H9 (cell line): ENCODE data around the gene ZNF408. TPM values are rescaled to one million over a fixed set of nuclear protein-coding genes. Genes with fewer than 3 reads are reported as not detected.

Source experiments
- DNase-seq: peaks from one replicate; pipeline ENCODE4 v3.0.0-alpha.2; 2017
- H2AFZ ChIP-seq: one replicate; pipeline ENCODE4 v1.6.1; 2013; ENCODE audit warnings: mild to moderate bottlenecking, low read length, control low read depth, moderate library complexity
- H2AK5ac ChIP-seq: 2 replicates; pipeline ENCODE4 v1.6.1; 2013; ENCODE audit warnings: low read length, control low read depth, mixed read lengths; ENCODE audit not compliant: insufficient read length
- H2BK120ac ChIP-seq: one replicate; pipeline ENCODE4 v1.6.1; 2013; ENCODE audit warnings: low read depth, mild to moderate bottlenecking, low read length, control low read depth, inconsistent platforms; ENCODE audit not compliant: poor library complexity, severe bottlenecking
- H2BK12ac ChIP-seq: 2 replicates; pipeline ENCODE4 v1.6.1; 2013; ENCODE audit warnings: low read length, control low read depth, mixed read lengths, low read depth; ENCODE audit not compliant: insufficient read length
- H2BK15ac ChIP-seq: 2 replicates; pipeline ENCODE4 v1.6.1; 2013; ENCODE audit warnings: low read depth, low read length, control low read depth
- H2BK20ac ChIP-seq: one replicate; pipeline ENCODE4 v1.6.1; 2013; ENCODE audit warnings: low read depth, mild to moderate bottlenecking, low read length, control low read depth, inconsistent platforms; ENCODE audit not compliant: poor library complexity, severe bottlenecking
- H2BK5ac ChIP-seq: 2 replicates; pipeline ENCODE4 v1.6.1; 2013; ENCODE audit warnings: low read length, control low read depth, mixed read lengths; ENCODE audit not compliant: insufficient read length
- H3K14ac ChIP-seq: 2 replicates; pipeline ENCODE4 v1.6.1; 2013; ENCODE audit warnings: low read length, control low read depth; ENCODE audit not compliant: insufficient read depth
- H3K18ac ChIP-seq: 2 replicates; pipeline ENCODE4 v1.6.1; 2013; ENCODE audit warnings: low read depth, mild to moderate bottlenecking, mixed read lengths, low read length, control low read depth; ENCODE audit not compliant: insufficient read length
- H3K23ac ChIP-seq: 2 replicates; pipeline ENCODE4 v1.6.1; 2013; ENCODE audit warnings: low read length, control low read depth, mixed read lengths, low read depth; ENCODE audit not compliant: insufficient read length
- H3K23me2 ChIP-seq: 2 replicates; pipeline ENCODE4 v1.6.1; 2013; ENCODE audit warnings: low read depth, mild to moderate bottlenecking, mixed read lengths, low read length, control low read depth; ENCODE audit not compliant: insufficient read length, poor library complexity, severe bottlenecking
- H3K27ac ChIP-seq: 2 replicates; pipeline ENCODE4 v1.5.1; 2013; ENCODE audit warnings: low read length, control low read depth, mixed read lengths, low read depth; ENCODE audit not compliant: insufficient read length
- H3K27me3 ChIP-seq: 2 replicates; pipeline ENCODE4 v1.6.1; 2013; ENCODE audit warnings: low read length, control low read depth, inconsistent platforms; ENCODE audit not compliant: insufficient read depth
- H3K4ac ChIP-seq: 2 replicates; pipeline ENCODE4 v1.6.1; 2013; ENCODE audit warnings: low read depth, mild to moderate bottlenecking, control low read depth, inconsistent platforms, low read length, moderate library complexity
- H3K4me1 ChIP-seq: 2 replicates; pipeline ENCODE4 v1.6.1; 2013; ENCODE audit warnings: low read length, control low read depth, inconsistent platforms; ENCODE audit not compliant: insufficient read depth
- H3K4me2 ChIP-seq: 2 replicates; pipeline ENCODE4 v1.6.1; 2013; ENCODE audit warnings: low read length, control low read depth, mixed read lengths; ENCODE audit not compliant: insufficient read length, insufficient read depth
- H3K56ac ChIP-seq: 2 replicates; pipeline ENCODE4 v1.6.1; 2013; ENCODE audit warnings: low read depth, mild to moderate bottlenecking, mixed read lengths, low read length, control low read depth; ENCODE audit not compliant: insufficient read length
- H3K79me1 ChIP-seq: 2 replicates; pipeline ENCODE4 v1.6.1; 2013; ENCODE audit warnings: low read depth, mild to moderate bottlenecking, moderate library complexity, low read length, control low read depth, inconsistent platforms; ENCODE audit not compliant: insufficient read depth, poor library complexity, severe bottlenecking
- H3K79me2 ChIP-seq: 2 replicates; pipeline ENCODE4 v1.6.1; 2013; ENCODE audit warnings: low read length, control low read depth, inconsistent platforms; ENCODE audit not compliant: insufficient read depth
- H3K9ac ChIP-seq: 2 replicates; pipeline ENCODE4 v1.6.1; 2013; ENCODE audit warnings: low read length, control low read depth, mixed read lengths; ENCODE audit not compliant: insufficient read length; ENCODE audit errors: extremely low read depth
- H3K9me3 ChIP-seq: one replicate; pipeline ENCODE4 v1.6.1; 2013; ENCODE audit warnings: low read depth, low read length, inconsistent platforms; ENCODE audit not compliant: control insufficient read depth
- H3T11ph ChIP-seq: one replicate; pipeline ENCODE4 v1.6.1; 2013; ENCODE audit warnings: mild to moderate bottlenecking, low read length, control low read depth, inconsistent platforms
- H4K20me1 ChIP-seq: one replicate; pipeline ENCODE4 v1.6.1; 2013; ENCODE audit not compliant: control insufficient read depth, insufficient read length, insufficient read depth
- H4K5ac ChIP-seq: 2 replicates; pipeline ENCODE4 v1.6.1; 2013; ENCODE audit warnings: low read depth, mild to moderate bottlenecking, mixed read lengths, low read length, control low read depth; ENCODE audit not compliant: insufficient read length
- H4K8ac ChIP-seq: replicated peaks from 2 replicates; pipeline ENCODE4 v1.6.1; 2013; ENCODE audit warnings: low read length, control low read depth, mixed read lengths, low read depth; ENCODE audit not compliant: insufficient read length
- H4K91ac ChIP-seq: 2 replicates; pipeline ENCODE4 v1.6.1; 2013; ENCODE audit warnings: low read depth, mild to moderate bottlenecking, moderate library complexity, mixed read lengths, low read length, control low read depth; ENCODE audit not compliant: insufficient read length
- H3K27ac Mint-ChIP-seq, 3 experiments: 2 replicates in 2 of 3; 3 replicates in 1 of 3; pipeline ENCODE4 v1.8.0; 2020 to 2021; ENCODE audit warnings: mixed read lengths in 3 of 3, mild to moderate bottlenecking in 1 of 3, moderate library complexity in 1 of 3
- H3K27me3 Mint-ChIP-seq: 2 replicates; pipeline ENCODE4 v1.8.0; 2021; ENCODE audit warnings: low read depth, mild to moderate bottlenecking, moderate library complexity, mixed read lengths
- H3K36me3 Mint-ChIP-seq, 3 experiments: 2 replicates in 2 of 3; 3 replicates in 1 of 3; pipeline ENCODE4 v1.8.0; 2020 to 2021; ENCODE audit warnings: low read depth in 3 of 3, mixed read lengths in 3 of 3; ENCODE audit not compliant: insufficient read depth in 1 of 3
- H3K4me1 Mint-ChIP-seq, 2 experiments: 2 replicates each; pipeline ENCODE4 v1.8.0; 2020; ENCODE audit warnings: mixed read lengths in 2 of 2
- H3K4me3 Mint-ChIP-seq, 2 experiments: 2 replicates in 1 of 2; 3 replicates in 1 of 2; pipeline ENCODE4 v1.8.0; 2020 to 2021; ENCODE audit warnings: mild to moderate bottlenecking in 2 of 2, mixed read lengths in 2 of 2, moderate library complexity in 1 of 2
- H3K9me3 Mint-ChIP-seq, 2 experiments: 2 replicates in 1 of 2; 3 replicates in 1 of 2; pipeline ENCODE4 v1.8.0; 2020; ENCODE audit warnings: mild to moderate bottlenecking in 2 of 2, mixed read lengths in 2 of 2, moderate library complexity in 1 of 2
- CTCF ChIP-seq: fragments of 200-600 bp; sonication (generic); conservative IDR thresholded peaks from 3 replicates; pipeline ENCODE4 v1.8.0; 2021; ENCODE audit warnings: antibody characterized with exemption, mild to moderate bottlenecking
- WGBS: extraction: QIAGEN DNeasy Blood & Tissue Kit; methylation state at CpG from one replicate; pipeline ENCODE4 v1.1.7; 2013; ENCODE audit warnings: missing lambda C conversion rate, low lambda C conversion rate, mixed read lengths; ENCODE audit not compliant: insufficient read length; ENCODE audit errors: extremely low coverage; 5-methylcytosine and 5-hydroxymethylcytosine counted together
- total RNA-seq: library from RNA; stranded (reverse); gene quantifications from 2 replicates; pipeline ENCODE4 v1.2.1, GENCODE V29; 2021

Gene ZNF408
- total RNA-seq, 1 experiment from 2014 or later: 16.6 TPM

DNA sequence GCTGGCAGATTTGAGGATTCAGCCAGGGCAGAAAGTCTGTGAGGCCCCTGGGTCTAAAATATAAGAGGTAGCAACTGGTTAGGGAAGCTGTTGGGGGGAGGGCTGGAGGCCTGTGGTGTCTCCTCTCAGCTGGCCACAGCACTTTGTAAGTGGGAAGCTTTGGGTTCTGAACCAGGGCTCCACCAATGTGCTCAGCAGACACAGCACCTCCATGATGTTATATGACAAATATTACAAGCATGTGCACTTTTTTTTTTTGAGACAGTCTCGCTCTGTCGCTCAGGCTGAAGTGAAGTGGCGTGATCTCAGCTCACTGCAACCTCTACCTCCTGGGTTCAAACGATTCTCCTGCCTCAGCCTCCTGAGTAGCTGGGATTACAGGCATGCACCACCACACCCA is 8.4 kb upstream of the ZNF408 start:
- Histone ChIP-seq H3K4me2 (no peak overlapping the region), H2BK12ac (no peak overlapping the region), H4K8ac (no peak overlapping the region), H3K18ac (no peak overlapping the region), H3K27ac (no peak overlapping the region), H3T11ph (no peak overlapping the region), H2AFZ (no peak overlapping the region), H3K14ac (no peak overlapping the region), H3K9ac (no peak overlapping the region), H2AK5ac (no peak overlapping the region), H3K4ac (no peak overlapping the region), H3K79me2 (no peaks in the 10 kb centered on the region), H2BK5ac (no peak overlapping the region), H3K79me1 (no peaks in the 10 kb centered on the region), H2BK120ac (no peak overlapping the region), H3K23ac (no peak overlapping the region), H4K91ac (no peak overlapping the region), H4K5ac (no peak overlapping the region), H3K23me2 (no peaks in the 10 kb centered on the region), H3K56ac (no peak overlapping the region), H2BK20ac (no peak overlapping the region), H2BK15ac (no peak overlapping the region), H4K20me1 (no peaks in the 10 kb centered on the region), H3K4me1 (no peaks in the 10 kb centered on the region), H3K27me3 (no peaks in the 10 kb centered on the region; the same call in 1 of the 2 replicates), H3K9me3 (no peaks in the 10 kb centered on the region)
- no peak for DNase-seq
- WGBS: no CpG with 5 or more reads among the region's 4 CpGs
- no peak overlapping the region for H3K4me3 Mint-ChIP-seq
- H3K36me3 Mint-ChIP-seq: peaks cover 2 to 19% (median 13%) of the 10 kb centered on the region in 3 experiments; a peak in 6 of 7 replicates
- peaks cover under 1% of the 10 kb centered on the region; the same call in 1 of the 2 replicates for H3K27me3 Mint-ChIP-seq
- TF ChIP-seq CTCF: no peak
- H3K9me3 Mint-ChIP-seq: no peaks in the 10 kb centered on the region
- H3K4me1 Mint-ChIP-seq: peaks cover under 1% of the 10 kb centered on the region in 2 experiments; a peak in 1 of 4 replicates
- peak overlapping the region in 1 of 3 experiments; percentile 31; a peak in 1 of 7 replicates for H3K27ac Mint-ChIP-seq
